Heart left ventricle (tissue), 16 donors: Measurements from ENCODE around the gene EP400. TPM values are rescaled to one million over a fixed set of nuclear protein-coding genes. Genes with fewer than 3 reads are reported as not detected.

ENCODE experiments used
- ATAC-seq, 4 donors: fragments of 200-7000 bp; cut with Tn5 transposase; one replicate each; pipeline ENCODE4 v1.9.1; 2020 to 2022; ENCODE audit warnings: moderate library complexity in 4 of 4, mild to moderate bottlenecking in 3 of 4, moderate number of reproducible peaks in 1 of 4
- DNase-seq, 5 donors: peaks; one replicate each; pipeline ENCODE4 v3.0.0-alpha.2; 2020
- H3K27ac ChIP-seq, 12 donors: fragments of 200-600 bp; sonication (generic) in 4 of 12; one replicate each; pipeline versions ENCODE4 v1.5.0 to v1.8.0; 2016 to 2022; ENCODE audit warnings: mild to moderate bottlenecking in 2 of 12
- H3K27me3 ChIP-seq, 9 donors: fragments of 200-600 bp; sonication (generic) in 2 of 9; one replicate each; pipeline versions ENCODE4 v1.5.1 to v1.8.0; 2016 to 2022; ENCODE audit warnings: mild to moderate bottlenecking in 3 of 9
- H3K36me3 ChIP-seq, 9 donors: fragments of 200-600 bp; sonication (generic) in 2 of 9; one replicate each; pipeline versions ENCODE4 v1.5.0 to v1.8.0; 2018 to 2022; ENCODE audit warnings: mild to moderate bottlenecking in 2 of 9
- H3K4me1 ChIP-seq, 12 donors: fragments of 200-600 bp; sonication (generic) in 4 of 12; one replicate each; pipeline versions ENCODE4 v1.5.0 to v1.8.0; 2016 to 2022; ENCODE audit warnings: mild to moderate bottlenecking in 3 of 12
- H3K4me3 ChIP-seq, 12 donors: fragments of 200-600 bp; sonication (generic) in 4 of 12; one replicate each; pipeline versions ENCODE4 v1.5.0 to v1.8.0; 2017 to 2022; ENCODE audit warnings: mild to moderate bottlenecking in 9 of 12, moderate library complexity in 4 of 12
- H3K9me3 ChIP-seq, 12 donors: fragments of 200-600 bp; sonication (generic) in 4 of 12; one replicate each; pipeline versions ENCODE4 v1.5.0 to v1.8.0; 2016 to 2022; ENCODE audit warnings: mild to moderate bottlenecking in 1 of 12
- CTCF ChIP-seq, 12 donors: fragments of 200-600 bp; sonication (generic) in 4 of 12; IDR thresholded peaks; one replicate each; pipeline versions ENCODE4 v1.5.0 to v1.8.0; 2018 to 2022; ENCODE audit warnings: antibody characterized with exemption in 12 of 12, mild to moderate bottlenecking in 5 of 12
- POLR2A ChIP-seq, 2 donors: fragments of 450-650 bp; IDR thresholded peaks; one replicate each; pipeline ENCODE4 v1.6.1; 2017; ENCODE audit warnings: antibody characterized with exemption in 2 of 2, mild to moderate bottlenecking in 2 of 2, moderate library complexity in 2 of 2
- WGBS, 4 donors: extraction: QIAGEN DNeasy Blood & Tissue Kit in 2 of 4; methylation state at CpG; one replicate each; pipeline versions ENCODE4 v1.1.5 to v1.1.7; 2013 to 2018; 5-methylcytosine and 5-hydroxymethylcytosine counted together
- intact Hi-C, 10 donors: fragments of 100-400 bp; cut with DNase I; formaldehyde crosslinking; loops; one replicate each; pipeline versions ENCODE4 v1.11.1 to v1.14.2; 2022
- polyA plus RNA-seq, 2 donors: library from polyadenylated mRNA; stranded (reverse); fragments of 200-250 nt; gene quantifications; one replicate each; pipeline ENCODE4 v1.2.3, GENCODE V29; 2013
- total RNA-seq, 9 donors: library from RNA; depleted of rRNA in 2 of 9; stranded (reverse); fragments of >200 nt in 2 of 9; fragmentation: NEBNext Ultra II Directional in 3 of 9; extraction: Animal tissue kit (Norgen Biotek cat#: 25700) in 3 of 9; gene quantifications; one replicate each; pipeline versions ENCODE4 v1.1.0 to v1.2.4, GENCODE V29; 2016 to 2023
- donor health status: ischemic (EF 13 %, LVEDD 7.1; RV severe dilation, severe dysfunction).
- donor health status: healthy with polysubstance abuse.
- donor health status: DM: no; HTN: yes; CAD: no.
- donor health status: DM: no; HTN: no; CAD: no.
- donor health status: ischemic (EF 25% LVEDD 6.9; RV normal size, moderate dysfunction).
- donor health status: ischemic (EF 25% LVEDD 5.7; RV mildly dilated, moderate dysfunction).
- donor health status: healthy.
- donor health status: DM: yes; HTN: yes; CAD: no.
- donor health status: ischemic (EF 35%, LVEDD 5.7; RV mildly dilated, moderate dysfunction).
- donor health status: nonischemic (EF 11% LVEDD 7.7; RV severe dilation, severe dysfunction).
- donor health status: DM: yes; HTN: yes; CAD: no.
- donor health status: PGD.
- donor health status: ischemic (EF 29% LVEDD 5.4; RV normal size, mild dysfunction).
- donor health status: nonischemic (EF 23%, LVEDD 6.1; RV moderate dilation, normal function).

The EP400 gene
- total and polyA plus RNA-seq, 11 donors: 9.8 to 27.8 (median 13.5) TPM

- intact Hi-C loops: loop anchor here in 3 of 10 donors (10.0 kb wide), 2 partner anchors 902 to 1092 kb away; no protein-coding TSS in a partner anchor
- Histone ChIP-seq H3K9me3 (no peaks in the 10 kb centered on the region), H3K4me3 (no peak overlapping the region), H3K27me3 (no peaks in the 10 kb centered on the region), H3K36me3 (peaks cover 0 to 96% (median 74%) of the 10 kb centered on the region in 9 donors), H3K27ac (no peak overlapping the region), H3K4me1 (no peaks in the 10 kb centered on the region)
- ATAC-seq (no peak), DNase-seq (no peak)
- 88 to 92% (median 89%) methylated on average over 6 of the region's 6 CpGs for WGBS, 4 donors
- TF ChIP-seq POLR2A (IDR thresholded peaks at IDR 0.05) (no peak), CTCF (IDR thresholded peaks at IDR 0.05) (no peak)
These were observed 57.3 kb downstream of the EP400 start for GRCh38 chr12:132007041-132007440.

DNA sequence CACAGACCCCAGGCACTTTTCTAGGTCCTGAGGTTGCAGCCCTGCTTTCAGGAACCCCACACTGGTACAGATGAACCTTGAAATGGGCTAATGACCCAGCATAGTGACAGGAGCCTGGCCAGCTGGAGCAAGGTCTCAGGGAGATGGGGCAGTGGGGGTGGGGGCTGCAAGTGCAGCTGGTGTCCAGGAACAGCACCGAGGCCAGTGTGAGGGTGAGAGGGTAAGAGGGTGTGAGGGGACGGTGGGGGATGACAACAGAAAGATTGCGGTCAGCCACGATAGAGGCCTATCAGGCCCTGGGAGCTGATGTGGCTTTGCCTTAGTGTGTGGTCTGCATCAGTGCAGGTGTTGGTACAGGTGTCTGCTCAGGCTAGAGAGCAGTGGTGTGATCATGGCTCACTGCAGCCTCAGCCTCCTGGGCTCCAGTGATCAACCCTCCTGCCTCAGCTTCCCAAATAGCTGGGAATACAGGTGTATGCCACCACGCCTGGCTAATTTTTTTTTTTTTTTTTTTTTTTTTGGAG lies 59.7 kb downstream of the EP400 start:
- Histone ChIP-seq H3K4me1 (no peaks in the 10 kb centered on the region), H3K36me3 (peaks cover 0 to 99% (median 87%) of the 10 kb centered on the region in 9 donors), H3K27me3 (no peaks in the 10 kb centered on the region), H3K9me3 (no peaks in the 10 kb centered on the region), H3K4me3 (no peak overlapping the region), H3K27ac (no peak overlapping the region)
- intact Hi-C loops: loop anchor here in 3 of 10 donors (10.0 kb wide), 2 partner anchors 905 to 1095 kb away; no protein-coding TSS in a partner anchor
- DNase-seq (no peak), ATAC-seq (no peak)
- 94 to 99% (median 98%) methylated on average over 5 of the region's 5 CpGs for WGBS, 4 donors
- TF ChIP-seq POLR2A (IDR thresholded peaks at IDR 0.05) (no peak), CTCF (IDR thresholded peaks at IDR 0.05) (no peak)

DNA sequence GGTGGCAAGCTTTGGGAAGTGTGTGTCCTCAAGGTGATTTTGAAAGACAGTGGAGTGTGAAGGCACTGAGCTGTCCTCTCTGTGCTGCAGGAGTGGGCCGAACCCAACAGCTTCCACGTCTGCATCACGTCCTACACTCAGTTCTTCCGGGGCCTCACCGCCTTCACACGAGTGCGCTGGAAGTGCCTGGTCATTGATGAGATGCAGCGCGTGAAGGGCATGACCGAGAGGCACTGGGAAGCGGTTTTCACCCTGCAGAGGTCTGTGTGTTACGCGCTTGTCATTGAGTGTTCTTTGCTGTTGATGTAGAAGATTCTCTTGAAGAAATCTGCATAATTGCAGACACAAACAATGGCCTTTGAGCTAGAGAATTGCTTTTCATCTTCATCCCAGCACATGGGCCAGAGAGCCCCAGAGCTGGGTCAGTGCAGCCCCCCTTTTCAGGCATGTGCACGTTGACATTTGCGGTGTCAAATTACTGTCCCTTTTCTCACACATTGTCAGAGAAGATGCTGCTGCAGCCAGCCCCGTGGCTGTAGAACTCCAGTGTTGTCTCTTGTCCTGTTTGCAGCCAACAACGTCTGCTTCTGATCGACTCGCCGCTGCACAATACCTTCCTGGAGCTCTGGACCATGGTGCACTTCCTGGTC lies 63.3 kb downstream of the EP400 start:
- DNase-seq (no peak), ATAC-seq (no peak)
- intact Hi-C loops: no loop called here
- H3K27me3 ChIP-seq: no peaks in the 10 kb centered on the region
- peaks cover 0 to 100% (median 86%) of the 10 kb centered on the region in 9 donors for H3K36me3 ChIP-seq
- no peak overlapping the region for H3K4me3 ChIP-seq
- no peak overlapping the region for H3K27ac ChIP-seq
- H3K4me1 ChIP-seq: no peaks in the 10 kb centered on the region
- TF ChIP-seq POLR2A (IDR thresholded peaks at IDR 0.05) (no peak), CTCF (IDR thresholded peaks at IDR 0.05) (no peak)
- WGBS, 4 donors: 81 to 85% (median 83%) methylated on average over 20 of the region's 20 CpGs
- no peaks in the 10 kb centered on the region for H3K9me3 ChIP-seq

- no peak overlapping the region for H3K27ac ChIP-seq
- H3K9me3 ChIP-seq: no peaks in the 10 kb centered on the region
- no peaks in the 10 kb centered on the region for H3K4me1 ChIP-seq
- ATAC-seq (no peak), DNase-seq (no peak)
- intact Hi-C loops: no loop called here
- no peak for TF ChIP-seq CTCF (IDR thresholded peaks at IDR 0.05)
- H3K4me3 ChIP-seq: no peak overlapping the region
- peaks cover 0 to 100% (median 89%) of the 10 kb centered on the region in 9 donors for H3K36me3 ChIP-seq
- 93 to 95% (median 93%) methylated on average over 18 to 22 of the region's 22 CpGs for WGBS, 4 donors
- no peaks in the 10 kb centered on the region for H3K27me3 ChIP-seq
These were observed 64.6 kb downstream of the EP400 start for GRCh38 chr12:132014092-132014914.
